ENCODE results near the gene KDM3B.

The KDM3B gene

DNA sequence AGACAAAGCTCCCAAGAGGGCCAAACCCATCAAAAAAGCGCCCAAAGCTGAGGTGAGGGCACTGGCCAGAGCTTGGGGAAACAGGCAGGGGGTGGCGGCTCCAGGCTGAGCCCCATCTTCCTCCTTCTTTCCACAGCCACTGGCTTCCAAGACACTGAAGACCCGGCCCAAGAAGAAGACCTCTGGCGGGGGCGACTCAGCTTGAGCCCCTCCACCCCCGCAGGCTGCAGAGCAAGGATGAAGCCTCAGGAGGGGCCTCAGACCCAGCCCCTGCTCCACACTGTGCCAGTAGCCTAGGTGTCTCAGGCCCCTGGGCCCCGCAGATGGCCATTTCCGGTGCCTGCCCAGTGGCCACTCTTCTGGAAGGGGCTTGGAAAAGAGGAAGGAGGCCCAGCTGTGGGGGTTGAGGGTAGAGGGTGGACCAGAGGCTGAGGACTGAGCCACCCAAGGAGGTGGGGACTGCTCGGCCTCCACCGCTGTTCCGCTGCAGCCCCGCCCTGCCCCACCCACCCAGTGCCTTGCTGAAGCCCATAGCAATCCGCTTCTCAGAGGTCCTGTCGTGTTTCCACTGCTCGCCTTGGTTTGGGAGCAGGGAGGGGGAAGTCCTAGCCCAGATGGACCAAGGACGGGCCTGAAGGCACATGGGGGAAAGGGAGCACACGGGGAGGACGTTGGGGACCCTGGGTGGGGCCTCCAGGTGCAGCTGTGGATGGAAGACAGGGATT, 93.2 kb downstream of the KDM3B start:
- TF ChIP-seq NFIC (IDR thresholded peaks at IDR 0.05) = no peak
- no peak for TF ChIP-seq FOXM1 (IDR thresholded peaks at IDR 0.05; ENCODE audit: borderline replicate concordance, low read depth)
- TF ChIP-seq ZBTB7A (IDR thresholded peaks at IDR 0.05; ENCODE audit: low read depth) = no peak
- TF ChIP-seq TCF12 (IDR thresholded peaks at IDR 0.05; ENCODE audit: low read depth) = no peak
- no peak for TF ChIP-seq RAD21 (IDR thresholded peaks at IDR 0.05; ENCODE audit: low read depth)
- no peak for TF ChIP-seq CEBPB (IDR thresholded peaks at IDR 0.05)
- TF ChIP-seq CREB1 (IDR thresholded peaks at IDR 0.05; ENCODE audit: low read depth) = no peak
- TF ChIP-seq, protein P1, sequence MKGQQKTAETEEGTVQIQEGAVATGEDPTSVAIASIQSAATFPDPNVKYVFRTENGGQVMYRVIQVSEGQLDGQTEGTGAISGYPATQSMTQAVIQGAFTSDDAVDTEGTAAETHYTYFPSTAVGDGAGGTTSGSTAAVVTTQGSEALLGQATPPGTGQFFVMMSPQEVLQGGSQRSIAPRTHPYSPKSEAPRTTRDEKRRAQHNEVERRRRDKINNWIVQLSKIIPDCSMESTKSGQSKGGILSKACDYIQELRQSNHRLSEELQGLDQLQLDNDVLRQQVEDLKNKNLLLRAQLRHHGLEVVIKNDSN (IDR thresholded peaks at IDR 0.05) = no peak
- no peak for TF ChIP-seq TEAD4 (IDR thresholded peaks at IDR 0.05)
- TF ChIP-seq, protein P2, sequence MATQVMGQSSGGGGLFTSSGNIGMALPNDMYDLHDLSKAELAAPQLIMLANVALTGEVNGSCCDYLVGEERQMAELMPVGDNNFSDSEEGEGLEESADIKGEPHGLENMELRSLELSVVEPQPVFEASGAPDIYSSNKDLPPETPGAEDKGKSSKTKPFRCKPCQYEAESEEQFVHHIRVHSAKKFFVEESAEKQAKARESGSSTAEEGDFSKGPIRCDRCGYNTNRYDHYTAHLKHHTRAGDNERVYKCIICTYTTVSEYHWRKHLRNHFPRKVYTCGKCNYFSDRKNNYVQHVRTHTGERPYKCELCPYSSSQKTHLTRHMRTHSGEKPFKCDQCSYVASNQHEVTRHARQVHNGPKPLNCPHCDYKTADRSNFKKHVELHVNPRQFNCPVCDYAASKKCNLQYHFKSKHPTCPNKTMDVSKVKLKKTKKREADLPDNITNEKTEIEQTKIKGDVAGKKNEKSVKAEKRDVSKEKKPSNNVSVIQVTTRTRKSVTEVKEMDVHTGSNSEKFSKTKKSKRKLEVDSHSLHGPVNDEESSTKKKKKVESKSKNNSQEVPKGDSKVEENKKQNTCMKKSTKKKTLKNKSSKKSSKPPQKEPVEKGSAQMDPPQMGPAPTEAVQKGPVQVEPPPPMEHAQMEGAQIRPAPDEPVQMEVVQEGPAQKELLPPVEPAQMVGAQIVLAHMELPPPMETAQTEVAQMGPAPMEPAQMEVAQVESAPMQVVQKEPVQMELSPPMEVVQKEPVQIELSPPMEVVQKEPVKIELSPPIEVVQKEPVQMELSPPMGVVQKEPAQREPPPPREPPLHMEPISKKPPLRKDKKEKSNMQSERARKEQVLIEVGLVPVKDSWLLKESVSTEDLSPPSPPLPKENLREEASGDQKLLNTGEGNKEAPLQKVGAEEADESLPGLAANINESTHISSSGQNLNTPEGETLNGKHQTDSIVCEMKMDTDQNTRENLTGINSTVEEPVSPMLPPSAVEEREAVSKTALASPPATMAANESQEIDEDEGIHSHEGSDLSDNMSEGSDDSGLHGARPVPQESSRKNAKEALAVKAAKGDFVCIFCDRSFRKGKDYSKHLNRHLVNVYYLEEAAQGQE (IDR thresholded peaks at IDR 0.05; ENCODE audit: low read depth) = no peak
- TF ChIP-seq YY1 (IDR thresholded peaks at IDR 0.05; ENCODE audit: low read depth) = no peak
- TF ChIP-seq EP300 (IDR thresholded peaks at IDR 0.05; ENCODE audit: borderline replicate concordance) = no peak
- no peak for TF ChIP-seq TAF1 (IDR thresholded peaks at IDR 0.05; ENCODE audit: low read depth)
- TF ChIP-seq, protein P3, sequence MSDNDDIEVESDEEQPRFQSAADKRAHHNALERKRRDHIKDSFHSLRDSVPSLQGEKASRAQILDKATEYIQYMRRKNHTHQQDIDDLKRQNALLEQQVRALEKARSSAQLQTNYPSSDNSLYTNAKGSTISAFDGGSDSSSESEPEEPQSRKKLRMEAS (IDR thresholded peaks at IDR 0.05) = no peak
- no peak for TF ChIP-seq EGR1 (IDR thresholded peaks at IDR 0.05)

DNA sequence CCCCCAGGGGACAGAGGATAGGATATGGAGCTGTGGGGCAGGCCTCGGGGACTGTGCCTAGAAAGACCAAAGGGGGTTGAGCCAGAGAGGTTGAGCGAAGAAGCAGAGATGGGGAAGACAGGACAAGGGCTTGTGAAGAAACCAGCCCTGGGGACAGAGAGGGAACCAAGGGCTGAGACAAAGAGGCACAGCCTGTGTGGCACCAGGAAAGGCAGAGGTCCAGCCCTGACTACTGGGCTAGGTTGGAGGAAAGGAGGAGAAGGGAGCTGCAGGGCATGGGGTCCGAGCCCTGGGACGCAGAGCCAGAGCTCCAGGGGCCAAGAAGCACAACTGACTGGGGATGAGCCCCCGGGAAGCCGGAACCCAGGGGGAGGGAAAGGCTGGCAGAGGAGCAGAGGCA, 95.6 kb downstream of the KDM3B start:
- TF ChIP-seq ZBTB7A (IDR thresholded peaks at IDR 0.05; ENCODE audit: low read depth) (no peak), TAF1 (IDR thresholded peaks at IDR 0.05; ENCODE audit: low read depth) (no peak), TEAD4 (IDR thresholded peaks at IDR 0.05) (no peak), EGR1 (IDR thresholded peaks at IDR 0.05) (no peak), NFIC (IDR thresholded peaks at IDR 0.05) (no peak), TCF12 (IDR thresholded peaks at IDR 0.05; ENCODE audit: low read depth) (no peak), EP300 (IDR thresholded peaks at IDR 0.05; ENCODE audit: borderline replicate concordance) (no peak)
- TF ChIP-seq, protein P1 (IDR thresholded peaks at IDR 0.05) = no peak
- TF ChIP-seq, protein P2 (IDR thresholded peaks at IDR 0.05; ENCODE audit: low read depth) = no peak
- TF ChIP-seq, protein P3 (IDR thresholded peaks at IDR 0.05) = no peak

DNA sequence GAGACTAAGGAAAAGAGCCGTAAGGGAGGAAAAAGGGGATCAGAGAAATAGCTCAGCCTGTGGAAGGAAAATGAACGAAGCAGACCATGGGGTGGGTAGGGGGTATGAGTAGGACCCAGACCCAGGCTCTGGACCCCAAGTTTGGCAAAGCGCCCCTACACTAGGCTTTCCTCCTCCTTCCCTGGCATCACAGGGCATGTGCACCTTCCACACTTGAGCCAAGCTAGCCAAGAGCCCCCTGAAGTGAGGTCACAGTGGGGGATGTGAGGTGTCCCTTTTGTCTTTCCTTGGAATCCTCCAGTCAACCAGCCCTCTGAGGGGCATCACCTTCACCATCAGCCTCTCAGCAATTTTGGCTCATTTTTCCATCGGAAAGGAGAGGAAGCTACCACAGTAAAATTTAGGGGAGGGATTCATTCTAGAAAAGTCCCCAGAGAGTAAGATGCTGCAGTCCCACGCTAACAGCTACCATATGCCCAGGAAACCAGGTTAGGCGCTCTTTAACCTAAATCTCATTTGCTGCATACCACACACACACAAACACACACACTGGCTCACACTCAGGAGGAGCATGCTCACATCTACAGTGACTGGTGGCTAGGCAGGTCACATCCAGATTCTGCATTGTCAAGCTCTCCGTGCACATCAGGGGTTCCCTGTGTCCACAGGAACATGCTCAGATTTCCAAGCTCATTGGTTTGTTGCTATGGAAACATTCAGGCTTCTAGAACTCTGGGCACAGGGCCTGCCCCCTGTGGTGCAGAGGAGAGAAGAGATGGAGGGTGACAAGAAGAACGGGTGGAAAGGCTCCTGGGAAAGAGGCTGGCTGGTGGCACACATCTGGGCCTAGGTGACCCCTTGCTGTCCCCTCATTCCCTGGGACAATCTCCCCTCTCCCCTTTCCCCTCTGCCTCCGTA, 96.3 kb downstream of the KDM3B start:
- TF ChIP-seq, protein P3 (IDR thresholded peaks at IDR 0.05) = peak; percentile 40; the same call in 1 of the 2 replicates
- TF ChIP-seq TAF1 (IDR thresholded peaks at IDR 0.05; ENCODE audit: low read depth) (no peak), RAD21 (IDR thresholded peaks at IDR 0.05; ENCODE audit: low read depth) (no peak), ZBTB7A (IDR thresholded peaks at IDR 0.05; ENCODE audit: low read depth) (0 out of 2 replicates have a peak, but pooled peaks have one; percentile 12), EGR1 (IDR thresholded peaks at IDR 0.05) (no peak), NFIC (IDR thresholded peaks at IDR 0.05) (peak; percentile 71), TEAD4 (IDR thresholded peaks at IDR 0.05) (no peak; the same call in 1 of the 2 replicates)
- TF ChIP-seq, protein P2 (IDR thresholded peaks at IDR 0.05; ENCODE audit: low read depth) = no peak

Measured in Ishikawa (cell line).